HG02938 (cell line): Measurements from ENCODE around the gene HAUS5.
"Not testable (repeated sequence)": the region's sequence is repeated elsewhere in the genome, so short reads cannot be mapped to it uniquely, and the experiment has no call there.

Experiments
- ATAC-seq: cut with Tn5 transposase; IDR thresholded peaks from one replicate; pipeline ENCODE4 v1.9.1; 2021; ENCODE audit warnings: mild to moderate bottlenecking, moderate library complexity; ENCODE audit not compliant: unreplicated experiment

The HAUS5 gene

DNA sequence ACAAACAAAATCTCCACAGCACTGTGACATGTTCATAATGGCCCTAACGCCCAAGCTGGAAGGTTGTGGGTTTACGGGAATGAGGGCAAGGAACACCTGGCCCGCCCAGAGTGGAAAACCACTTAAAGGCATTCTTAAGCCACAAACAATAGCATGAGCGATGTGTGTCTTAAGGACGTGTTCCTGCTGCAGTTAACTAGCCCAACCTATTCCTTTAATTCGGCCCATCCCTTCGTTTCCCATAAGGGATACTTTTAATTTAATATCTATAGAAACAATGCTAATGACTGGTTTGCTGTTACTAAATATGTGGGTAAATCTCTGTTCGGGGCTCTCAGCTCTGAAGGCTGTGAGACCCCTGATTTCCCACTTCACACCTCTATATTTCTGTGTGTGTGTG is 5.4 kb upstream of the HAUS5 start:
- ATAC-seq = not testable (repeated sequence)

GRCh38 chr19:35607661-35608060 is 4.9 kb upstream of the HAUS5 start:
- ATAC-seq = no peak

- no peak for ATAC-seq
These were observed 4.3 kb upstream of the HAUS5 start for GRCh38 chr19:35608251-35608650.

DNA sequence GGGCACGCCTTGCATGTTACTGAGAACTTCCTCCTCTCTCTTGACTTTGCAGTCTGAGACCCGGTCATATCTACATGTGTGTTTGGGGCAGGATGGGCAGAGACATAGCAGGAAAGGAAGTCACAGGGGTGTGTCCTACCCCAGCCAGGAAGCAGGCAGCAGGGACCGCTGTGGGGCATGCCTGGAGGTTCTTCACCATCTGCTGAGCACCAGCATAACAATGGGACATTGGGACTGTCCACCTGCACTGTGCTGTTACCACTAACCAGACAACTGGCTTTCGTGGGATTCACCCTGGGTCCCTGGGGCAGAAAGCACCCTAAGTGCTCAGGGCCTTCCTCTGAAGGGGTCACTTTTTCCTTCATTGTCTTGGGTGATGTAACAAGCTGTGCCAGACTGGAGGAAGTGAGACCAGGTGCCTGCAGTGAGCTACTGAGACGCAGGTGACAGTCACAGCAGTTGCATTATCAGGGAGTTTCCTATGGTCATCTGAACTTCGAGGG is 2.6 kb upstream of the HAUS5 start:
- ATAC-seq = no peak

GRCh38 chr19:35612224-35612558 is 344 bp upstream of the HAUS5 start:
- no peak for ATAC-seq

GRCh38 chr19:35613574-35613973 is 1.0 kb downstream of the HAUS5 start:
- ATAC-seq = no peak

DNA sequence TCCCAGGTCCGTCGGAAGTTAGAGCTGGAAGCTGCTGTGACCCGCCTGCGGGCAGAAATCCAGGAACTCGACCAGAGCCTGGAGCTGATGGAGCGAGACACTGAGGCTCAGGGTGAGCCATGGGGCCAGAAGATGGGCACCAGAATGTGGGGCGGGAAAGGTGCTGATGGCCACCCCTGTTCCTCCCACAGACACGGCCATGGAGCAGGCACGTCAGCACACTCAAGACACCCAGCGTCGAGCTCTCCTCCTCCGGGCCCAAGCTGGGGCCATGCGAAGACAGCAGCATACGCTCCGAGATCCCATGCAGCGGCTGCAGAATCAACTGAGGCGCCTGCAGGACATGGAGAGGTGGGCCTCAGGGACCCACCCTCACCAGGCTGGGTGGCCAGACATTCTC is 2.5 kb downstream of the HAUS5 start:
- ATAC-seq = no peak

GRCh38 chr19:35618857-35619256 is 6.3 kb downstream of the HAUS5 start:
- ATAC-seq = no peak

DNA sequence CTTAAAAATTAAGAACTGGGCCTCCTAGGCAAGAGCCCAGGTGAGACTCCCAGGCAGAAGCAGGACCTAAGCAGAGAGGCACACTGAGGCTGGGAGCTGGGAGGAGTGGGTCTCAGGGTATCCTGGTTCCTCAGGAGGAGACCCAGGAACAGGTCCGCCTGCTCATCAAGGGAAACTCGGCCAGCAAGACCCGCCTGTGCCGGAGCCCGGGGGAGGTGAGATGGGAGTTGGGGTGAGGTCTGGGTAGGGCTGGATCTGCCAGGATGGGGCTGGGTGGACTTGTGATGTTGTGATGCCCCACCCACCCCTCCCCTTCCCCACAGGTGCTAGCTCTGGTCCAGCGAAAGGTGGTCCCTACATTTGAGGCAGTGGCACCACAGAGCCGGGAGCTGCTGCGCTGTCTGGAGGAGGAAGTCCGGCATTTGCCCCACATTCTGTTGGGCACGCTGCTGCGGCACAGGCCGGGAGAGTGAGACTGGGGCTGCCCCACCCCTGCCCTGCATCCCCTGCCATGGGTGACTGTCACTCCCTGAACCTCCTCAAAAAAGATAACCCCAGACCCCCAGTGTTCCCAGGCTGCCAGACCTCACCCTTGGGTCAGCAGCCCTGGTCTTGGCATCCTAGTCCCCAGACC is 6.9 kb downstream of the HAUS5 start:
- ATAC-seq = no peak

- ATAC-seq = no peak
These were observed 7.5 kb downstream of the HAUS5 start for GRCh38 chr19:35620001-35620400.

DNA sequence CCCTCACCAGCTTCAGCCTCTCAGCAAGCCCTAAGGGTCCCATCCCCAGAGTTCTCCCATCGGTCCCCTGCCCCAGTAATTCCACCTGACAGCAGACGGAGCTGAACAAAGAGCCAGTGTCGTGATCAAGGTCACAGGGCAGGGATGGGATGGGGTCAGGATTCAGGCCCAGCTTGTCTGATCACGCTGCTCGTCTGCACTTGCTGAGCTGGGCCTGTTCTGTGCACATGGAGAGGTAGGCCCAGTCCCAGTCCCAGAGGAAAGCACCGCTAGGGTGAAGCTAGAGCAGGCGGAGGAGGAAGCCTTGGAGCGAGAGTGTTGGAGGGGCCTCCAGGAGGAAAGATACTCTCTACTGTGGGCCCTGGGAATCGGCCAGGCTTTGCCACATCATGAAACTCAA is 9.2 kb downstream of the HAUS5 start:
- no peak for ATAC-seq

DNA sequence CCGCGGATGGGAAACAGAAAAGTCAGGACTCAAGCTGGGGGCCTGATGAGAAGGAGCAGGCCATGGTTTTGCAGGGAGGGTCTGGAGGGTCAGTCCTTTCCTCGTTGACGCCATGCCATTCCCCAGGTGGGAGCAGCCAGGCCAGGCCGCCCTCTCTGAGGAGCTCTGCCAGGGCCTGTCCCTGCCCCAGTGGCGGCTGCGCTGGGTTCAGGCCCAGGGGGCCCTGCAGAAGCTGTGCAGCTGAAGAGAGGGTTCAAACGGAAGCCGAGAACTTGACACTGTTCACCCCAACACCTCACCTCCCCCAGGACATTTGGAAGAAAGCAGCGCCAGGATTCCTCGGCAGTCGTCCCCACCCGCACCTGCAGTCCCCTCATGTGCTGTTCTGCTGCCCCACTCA is 10.2 kb downstream of the HAUS5 start:
- ATAC-seq = no peak

DNA sequence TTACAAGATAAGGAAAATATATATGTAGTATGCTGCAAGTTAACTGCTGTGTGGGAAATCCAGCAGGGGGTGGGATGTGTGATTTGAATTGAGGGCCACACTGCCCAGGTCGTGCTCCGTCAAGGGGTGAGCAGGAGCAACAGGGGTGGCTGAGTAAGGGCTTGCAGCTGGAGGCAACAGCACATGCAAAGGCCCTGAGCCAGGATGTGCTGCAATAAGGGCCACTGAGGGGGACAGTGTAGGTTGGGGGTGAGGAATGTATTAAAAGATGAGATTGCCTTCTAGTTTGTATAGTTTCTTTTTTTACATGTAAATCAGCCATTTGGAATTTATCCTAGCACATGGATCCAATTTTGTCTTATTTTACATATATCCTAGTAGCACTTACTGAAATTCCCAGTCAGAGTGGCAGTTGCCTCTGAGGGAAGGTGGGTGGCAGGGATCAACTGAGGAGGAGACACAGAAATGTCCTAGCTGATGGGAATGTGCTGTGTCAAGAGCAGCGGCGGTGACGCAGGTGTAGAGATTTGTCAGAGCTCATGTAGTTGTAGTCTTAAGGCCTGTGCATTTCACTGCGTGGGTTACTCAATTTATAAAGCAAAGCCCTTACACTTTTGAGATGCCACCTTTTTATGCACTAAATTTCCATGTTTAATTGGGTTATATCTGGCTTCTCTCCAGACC is 10.9 kb downstream of the HAUS5 start:
- no peak for ATAC-seq

GRCh38 chr19:35628264-35628564 is 15.7 kb downstream of the HAUS5 start:
- no peak for ATAC-seq

- ATAC-seq = peak; percentile 95
These were observed 16.2 kb downstream of the HAUS5 start, which contains the start of gene RBM42 for GRCh38 chr19:35628565-35629331. RBM42 (plus strand) TSS chr19:35629036; CDS start chr19:35629154, 118 bp downstream.

GRCh38 chr19:35629332-35629633 is 16.7 kb downstream of the HAUS5 start:
- ATAC-seq = no peak

GRCh38 chr19:35633727-35634440 is 21.3 kb downstream of the HAUS5 start:
- no peak for ATAC-seq

DNA sequence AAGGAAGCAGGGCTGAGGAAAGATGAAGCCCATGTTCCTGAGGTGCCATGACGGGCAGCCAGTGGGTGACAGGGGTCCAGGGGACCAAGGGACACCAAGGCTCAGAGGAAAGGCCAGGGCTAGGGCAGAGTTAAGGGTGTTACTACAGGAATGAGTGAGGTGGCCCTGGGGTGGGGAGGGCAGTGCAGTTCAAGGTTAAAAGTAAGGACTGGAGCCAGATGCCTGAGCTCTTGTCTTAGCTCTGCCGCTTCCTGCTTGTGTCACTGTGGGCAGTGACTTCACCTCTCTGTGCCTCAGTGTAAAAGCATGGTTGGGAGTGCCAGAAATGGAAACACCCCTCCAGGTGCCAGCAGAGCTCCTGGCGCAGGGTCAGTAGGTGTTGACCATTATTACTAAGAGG is 24.1 kb downstream of the HAUS5 start:
- ATAC-seq = no peak

DNA sequence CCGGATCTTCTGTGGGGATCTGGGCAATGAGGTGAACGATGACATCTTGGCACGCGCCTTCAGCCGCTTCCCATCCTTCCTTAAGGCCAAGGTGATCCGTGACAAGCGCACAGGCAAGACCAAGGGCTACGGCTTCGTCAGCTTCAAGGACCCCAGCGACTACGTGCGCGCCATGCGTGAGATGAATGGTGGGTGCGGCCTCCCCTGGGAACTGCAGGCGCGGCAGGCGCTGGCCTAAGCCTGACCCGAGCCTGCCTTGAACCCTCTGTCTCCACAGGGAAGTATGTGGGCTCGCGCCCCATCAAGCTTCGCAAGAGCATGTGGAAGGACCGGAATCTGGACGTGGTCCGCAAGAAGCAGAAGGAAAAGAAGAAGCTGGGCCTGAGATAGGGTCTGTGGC is 24.6 kb downstream of the HAUS5 start:
- ATAC-seq = no peak

DNA sequence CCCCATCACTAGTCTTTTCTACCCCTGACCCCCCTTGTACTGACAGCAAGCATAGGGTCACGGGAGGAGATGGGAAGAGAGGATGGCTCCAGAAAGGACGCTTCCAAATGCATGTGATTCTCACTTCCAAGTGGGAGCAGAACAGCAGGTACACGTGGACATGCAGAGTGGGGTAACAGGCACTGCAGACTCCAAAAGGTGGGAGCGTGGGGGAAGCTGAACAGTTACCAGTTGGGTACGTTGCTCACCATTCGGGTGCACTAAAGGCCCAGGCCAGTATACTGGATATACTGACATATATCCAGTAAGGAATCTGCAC is 26.7 kb downstream of the HAUS5 start:
- ATAC-seq = no peak

- ATAC-seq = no peak
These were observed 27.3 kb downstream of the HAUS5 start for GRCh38 chr19:35639863-35640262.
